EH (cell line): ENCODE data around the gene BACH1.
"Not testable (repeated sequence)": the region's sequence is repeated elsewhere in the genome, so short reads cannot be mapped to it uniquely, and the experiment has no call there.

ENCODE experiments used
- DNase-seq: peaks from one replicate; pipeline ENCODE4 v3.0.0-alpha.2; 2015; ENCODE audit warnings: low read depth

Gene BACH1

GRCh38 chr21:29346771-29347170 lies 48.0 kb downstream of the BACH1 start:
- DNase-seq = no peak

GRCh38 chr21:29347274-29347681 lies 48.6 kb downstream of the BACH1 start:
- DNase-seq = peak; percentile 53

DNA sequence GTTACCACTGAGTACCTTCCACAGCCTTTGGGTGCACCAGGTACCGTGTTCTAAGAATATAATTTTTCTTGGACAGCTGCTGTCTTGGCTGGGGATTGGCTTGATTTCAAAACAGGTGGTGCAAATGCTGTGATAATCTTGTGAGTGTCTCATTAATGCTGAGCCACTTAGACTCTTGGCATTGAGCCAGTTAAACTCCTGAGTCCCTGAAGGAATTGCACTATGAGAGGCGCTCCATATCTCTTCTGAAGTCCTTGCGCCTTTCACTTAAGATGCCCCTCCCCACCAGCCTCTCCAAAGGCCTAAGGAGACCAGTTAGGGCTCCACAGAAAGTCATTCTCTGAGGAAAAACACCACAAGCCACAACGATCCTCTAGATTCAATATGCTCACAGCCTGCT lies 51.0 kb downstream of the BACH1 start:
- no peak for DNase-seq

DNA sequence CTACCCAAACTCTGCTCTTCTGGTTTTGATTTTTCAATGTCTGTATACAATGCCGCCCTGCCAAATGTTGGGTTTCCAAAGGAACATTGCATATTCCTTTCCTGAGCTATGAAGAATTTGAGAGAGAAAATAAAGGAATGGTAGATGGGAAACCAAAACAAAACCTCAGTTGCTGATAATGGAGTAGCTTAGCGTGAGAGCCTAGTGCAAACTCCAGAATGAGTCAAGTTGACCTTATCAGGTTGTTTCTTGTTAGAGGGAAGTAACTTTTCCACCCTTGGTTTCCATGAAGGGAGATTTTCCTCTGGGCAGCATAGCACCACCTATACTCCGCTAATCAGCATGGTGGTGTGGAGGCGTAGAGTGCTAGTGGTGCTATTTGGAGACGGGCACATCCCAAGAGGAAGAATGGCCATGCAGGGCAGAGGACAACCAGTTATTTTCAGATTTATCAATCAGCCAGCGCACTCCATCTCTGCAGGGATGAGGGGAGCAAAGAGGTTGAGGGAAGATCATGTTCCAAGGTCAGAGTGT lies 51.6 kb downstream of the BACH1 start:
- DNase-seq = no peak

DNA sequence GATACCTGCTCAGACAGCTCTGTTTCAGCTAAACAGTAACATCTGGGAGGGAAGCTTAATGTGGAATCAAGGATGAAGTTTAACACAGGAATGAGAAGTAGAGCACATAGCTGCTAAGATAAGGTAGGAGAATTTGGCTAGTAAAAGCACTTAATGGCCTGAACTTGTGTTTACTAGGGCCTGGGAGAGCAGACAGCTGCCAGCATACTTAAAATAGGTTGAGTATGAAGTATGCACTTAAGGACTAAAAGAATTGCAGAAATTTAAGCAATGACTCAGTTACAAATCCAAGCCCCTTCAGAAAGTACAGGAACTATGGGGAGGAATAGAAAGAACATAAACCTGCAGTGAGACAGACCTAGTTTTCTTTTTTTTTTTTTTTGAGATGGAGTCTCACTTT lies 53.0 kb downstream of the BACH1 start:
- peak; percentile 93 for DNase-seq

GRCh38 chr21:29355043-29355710 lies 56.5 kb downstream of the BACH1 start:
- not testable (repeated sequence) for DNase-seq

GRCh38 chr21:29356291-29356690 lies 57.6 kb downstream of the BACH1 start:
- DNase-seq = not testable (repeated sequence)

DNA sequence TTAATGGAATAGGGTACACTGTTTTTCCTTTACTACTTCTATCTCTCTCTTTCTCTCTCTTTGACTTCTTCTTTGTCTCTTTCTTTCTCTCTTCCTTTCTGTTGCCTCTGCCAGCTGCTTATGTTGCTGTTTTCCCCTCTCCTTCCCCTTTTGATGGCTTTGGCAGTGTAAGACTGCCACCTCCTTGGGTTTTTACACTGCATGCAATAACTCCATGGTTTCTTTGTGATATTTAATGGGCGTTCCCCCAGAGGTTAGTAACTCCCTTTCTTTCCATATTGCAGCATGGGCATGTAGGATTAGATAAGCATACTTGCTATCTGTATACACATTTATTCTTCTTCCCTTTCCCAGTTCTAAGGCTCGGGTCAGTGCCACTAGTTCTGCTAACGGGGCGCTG lies 58.1 kb downstream of the BACH1 start:
- not testable (repeated sequence) for DNase-seq

GRCh38 chr21:29359718-29360117 lies 61.0 kb downstream of the BACH1 start:
- no peak for DNase-seq

DNA sequence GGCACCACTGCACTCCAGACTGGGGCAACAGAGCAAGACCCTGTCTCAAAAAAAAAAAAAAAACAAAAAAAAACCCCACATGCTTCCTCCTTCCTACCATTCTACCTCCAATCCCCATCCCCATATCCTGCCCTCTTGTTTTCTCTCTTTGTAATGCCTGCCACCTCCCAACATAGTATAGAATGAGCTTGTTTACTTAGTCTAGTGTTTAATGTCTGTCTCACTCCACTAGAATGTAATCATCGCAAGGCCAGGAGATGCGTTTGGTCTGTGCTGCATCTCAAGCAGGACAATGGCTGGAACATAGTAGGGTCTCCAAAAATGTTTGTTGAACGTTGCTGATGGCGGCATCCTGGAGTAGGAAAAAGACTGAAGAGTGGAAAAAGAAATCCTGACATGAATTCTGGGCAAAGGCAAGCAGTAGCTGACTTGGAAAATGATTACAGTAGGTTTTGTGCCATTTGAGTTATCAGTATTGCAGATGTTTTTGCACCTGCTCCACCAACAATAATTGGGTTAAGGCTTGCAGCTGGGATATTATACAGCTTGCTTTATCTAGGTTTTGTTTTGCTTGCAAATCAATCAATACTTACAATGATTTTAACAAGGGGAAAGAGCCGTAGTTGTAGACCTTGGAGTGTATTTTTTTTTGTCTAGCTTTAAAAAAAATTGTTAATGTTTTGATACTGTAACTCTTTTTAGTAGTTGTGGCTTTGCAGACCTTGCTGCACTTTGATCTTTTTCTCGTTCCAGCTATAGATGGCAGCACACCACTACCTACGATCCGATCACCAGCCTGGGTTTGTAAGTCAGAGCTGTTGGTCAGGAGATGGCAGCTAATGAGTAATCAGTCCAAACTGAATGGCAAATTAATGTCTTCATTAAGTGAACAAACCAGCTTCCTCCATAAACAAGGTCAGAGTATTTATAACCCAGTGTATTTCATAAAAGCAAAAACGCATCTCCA lies 62.4 kb downstream of the BACH1 start:
- no peak for DNase-seq

DNA sequence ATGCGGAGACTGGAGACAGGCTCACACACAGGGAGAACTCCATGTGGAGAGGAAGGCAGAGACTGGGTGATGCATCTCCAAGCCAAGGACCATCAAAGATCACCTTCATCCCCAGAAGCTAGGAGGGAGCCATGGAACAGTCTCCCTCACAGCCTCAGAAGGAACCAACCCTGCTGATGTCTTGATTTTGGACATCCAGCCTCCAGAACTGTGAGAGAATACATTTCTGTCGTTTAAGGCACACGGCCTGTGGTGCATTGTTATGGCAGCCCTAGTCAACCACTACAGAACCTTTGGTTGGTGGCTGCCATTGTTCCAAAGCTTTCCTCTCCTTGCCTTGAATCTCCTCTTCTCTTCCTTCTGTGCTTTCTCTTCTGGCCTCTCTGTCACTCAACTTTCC lies 64.0 kb downstream of the BACH1 start:
- no peak for DNase-seq

DNA sequence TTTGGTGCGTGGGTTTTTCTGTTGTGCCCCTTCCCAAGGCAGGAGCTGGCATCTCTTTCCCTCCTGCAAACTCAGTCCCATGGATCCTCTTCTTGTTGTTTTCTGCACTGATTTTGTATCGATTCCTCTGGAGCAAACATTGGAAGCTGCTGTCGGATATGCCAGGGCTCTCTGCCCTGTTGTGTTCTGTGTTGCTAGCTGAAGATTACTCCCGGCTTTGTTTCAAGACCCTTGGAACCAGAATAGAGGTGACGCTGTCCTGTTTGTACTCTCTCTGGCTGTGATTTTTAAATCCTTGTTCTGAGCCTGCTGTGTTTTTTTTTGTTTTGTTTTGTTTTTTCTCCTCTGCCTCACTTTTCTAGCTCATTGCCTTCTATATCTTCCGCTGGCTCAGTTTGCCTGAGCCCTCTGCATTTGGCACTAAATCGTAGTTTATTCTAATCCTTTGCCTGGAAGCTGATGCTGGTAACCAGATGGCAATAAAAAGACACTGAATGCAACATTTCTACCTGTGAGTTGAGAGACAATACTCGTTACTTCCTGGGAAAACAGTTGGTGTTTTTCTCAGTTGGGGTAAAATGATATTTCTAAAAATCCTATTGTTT lies 67.0 kb downstream of the BACH1 start:
- no peak for DNase-seq

- DNase-seq = no peak
Measured at GRCh38 chr21:29366532-29366931, 67.8 kb downstream of the BACH1 start.

DNA sequence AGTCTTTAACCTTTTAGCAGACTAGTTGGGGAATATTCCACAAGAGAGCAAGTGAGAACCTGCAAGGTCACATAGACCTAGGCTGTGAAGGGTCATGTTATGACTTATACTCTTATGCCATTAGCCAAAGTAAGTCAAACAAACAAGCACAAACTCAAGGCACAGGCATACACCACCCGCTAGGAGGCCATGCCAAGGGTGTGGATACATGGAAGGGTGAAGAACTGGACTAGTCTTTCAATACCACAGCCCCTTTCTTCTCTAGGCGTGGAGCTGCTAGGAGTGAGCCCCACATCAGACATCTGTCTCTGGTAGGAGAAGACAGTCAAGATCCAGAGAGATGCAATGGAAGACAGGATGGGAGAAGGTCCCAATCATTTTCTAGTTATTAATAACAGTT lies 68.6 kb downstream of the BACH1 start:
- DNase-seq = no peak

- DNase-seq = no peak
Measured at GRCh38 chr21:29368906-29369305, 70.2 kb downstream of the BACH1 start.

- DNase-seq = no peak
Measured at GRCh38 chr21:29371464-29371863, 72.7 kb downstream of the BACH1 start.

DNA sequence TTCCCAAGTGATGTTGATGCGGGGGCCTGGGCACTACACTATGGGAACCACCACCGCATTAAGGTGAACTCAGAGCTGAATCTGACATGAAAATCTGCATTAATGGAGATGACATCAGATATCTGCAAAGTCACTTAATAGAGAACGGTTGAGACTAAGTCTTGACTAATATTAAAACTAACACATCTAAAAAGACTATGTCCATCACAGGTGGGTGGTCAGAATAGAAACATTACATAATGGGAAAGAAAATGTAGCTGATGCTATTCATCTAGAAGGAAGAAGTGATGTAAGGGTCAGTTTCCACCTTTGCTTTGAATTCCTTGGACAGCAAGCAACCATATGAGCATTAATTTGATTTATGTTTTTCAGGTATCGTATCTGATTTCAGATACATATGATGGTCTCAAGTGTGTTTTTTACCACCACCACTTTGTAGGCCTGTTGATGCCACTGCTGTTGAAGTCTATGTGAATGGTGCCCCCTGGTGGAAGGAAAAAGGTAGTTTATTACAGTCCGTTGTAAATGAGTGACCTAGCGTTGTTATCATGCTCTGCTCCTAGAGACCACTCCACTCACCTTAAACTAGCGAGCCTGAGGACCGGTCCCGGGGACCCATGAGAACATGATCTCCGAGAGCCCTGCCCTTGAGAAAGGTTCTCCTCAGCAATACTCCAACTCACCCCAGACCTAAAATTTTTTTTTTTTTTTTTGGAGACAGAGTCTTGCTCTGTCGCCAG lies 73.5 kb downstream of the BACH1 start:
- DNase-seq = peak; percentile 82

DNA sequence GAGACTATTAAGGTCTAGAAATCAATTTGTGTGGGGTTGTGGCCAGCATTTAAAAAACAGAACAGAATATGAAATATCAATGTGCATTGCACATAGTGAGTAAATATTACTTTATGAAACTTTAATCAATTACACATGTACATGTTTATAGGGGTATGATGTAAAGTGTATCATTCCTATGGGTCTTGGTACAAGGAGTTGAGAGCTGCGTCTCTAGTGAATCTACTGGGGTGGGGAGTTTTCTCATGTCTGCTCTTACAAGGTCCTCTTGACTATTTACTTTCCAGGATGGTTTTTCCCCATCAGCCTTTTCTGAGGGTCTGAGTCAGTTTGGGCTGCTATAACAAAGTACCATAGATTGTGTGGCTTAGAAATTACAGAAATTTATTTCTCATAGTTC lies 75.8 kb downstream of the BACH1 start:
- no peak for DNase-seq

DNA sequence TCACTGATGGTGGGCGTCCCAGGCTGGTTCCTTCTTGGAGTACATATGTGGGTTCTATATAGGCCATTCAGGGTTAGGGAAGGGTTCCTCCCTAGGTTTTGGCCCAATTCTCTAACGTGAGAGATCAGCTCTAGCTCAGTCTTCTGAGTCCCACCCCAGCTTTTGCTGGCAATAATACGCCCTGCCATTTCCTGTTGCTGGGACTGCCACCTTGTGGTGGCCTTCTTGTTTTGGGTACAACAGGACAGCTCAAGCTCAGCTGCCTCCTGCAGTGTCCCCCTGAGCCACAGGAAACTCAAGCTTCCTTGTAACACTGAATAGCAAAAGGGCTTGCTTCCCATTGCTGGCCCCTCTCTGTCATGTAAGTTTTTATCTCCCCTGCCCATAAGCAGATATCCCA lies 77.8 kb downstream of the BACH1 start:
- DNase-seq = peak; percentile 50

- DNase-seq = no peak
Measured at GRCh38 chr21:29377266-29377665, 78.5 kb downstream of the BACH1 start.

DNA sequence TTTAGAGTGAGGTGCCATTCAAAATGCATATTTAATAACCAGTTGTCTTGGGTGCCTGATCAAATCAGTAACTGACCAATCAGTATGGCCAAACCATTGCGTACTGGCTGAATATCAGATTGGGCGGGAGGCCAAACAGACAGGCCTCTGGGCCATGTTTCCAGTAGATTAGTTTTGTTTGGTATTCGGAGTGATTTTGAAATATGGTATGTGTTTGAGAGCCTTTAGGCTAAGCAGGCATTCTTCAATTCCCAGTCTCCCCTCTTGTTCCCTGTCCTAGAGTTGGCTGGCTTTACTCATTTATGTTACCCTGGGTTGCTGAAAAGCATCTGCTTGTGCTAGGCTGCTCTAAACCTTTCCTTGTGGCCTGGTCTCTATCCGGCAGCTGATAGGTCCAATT lies 80.1 kb downstream of the BACH1 start:
- peak; percentile 81 for DNase-seq

DNA sequence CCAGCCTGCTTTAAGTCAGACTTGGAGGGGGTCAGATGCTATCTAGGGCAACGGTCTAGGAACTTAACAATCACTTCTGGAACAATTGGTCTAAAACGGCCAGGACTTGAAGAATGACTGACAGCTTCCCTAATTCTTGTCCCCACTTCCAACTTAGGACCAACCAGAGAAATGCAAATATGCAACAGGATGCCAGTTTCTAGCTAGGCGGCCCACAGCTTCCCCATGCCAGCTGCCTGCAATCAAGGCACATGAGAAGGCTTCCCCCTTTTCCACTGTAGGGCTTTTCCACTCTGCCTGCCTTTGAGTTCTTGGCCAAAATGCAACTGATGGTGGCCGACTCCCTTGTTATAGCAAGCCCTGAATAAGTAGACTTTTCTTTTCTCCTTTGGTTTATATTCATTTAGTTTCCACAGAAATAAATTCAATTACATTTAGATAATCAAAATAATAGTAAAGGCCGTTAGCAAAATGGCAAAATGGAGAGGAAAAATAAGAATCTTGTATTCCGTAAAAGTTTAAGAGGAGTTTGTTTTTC lies 80.9 kb downstream of the BACH1 start:
- DNase-seq = no peak
